ENCODE measurements around the gene CNTNAP2.

The CNTNAP2 gene

DNA sequence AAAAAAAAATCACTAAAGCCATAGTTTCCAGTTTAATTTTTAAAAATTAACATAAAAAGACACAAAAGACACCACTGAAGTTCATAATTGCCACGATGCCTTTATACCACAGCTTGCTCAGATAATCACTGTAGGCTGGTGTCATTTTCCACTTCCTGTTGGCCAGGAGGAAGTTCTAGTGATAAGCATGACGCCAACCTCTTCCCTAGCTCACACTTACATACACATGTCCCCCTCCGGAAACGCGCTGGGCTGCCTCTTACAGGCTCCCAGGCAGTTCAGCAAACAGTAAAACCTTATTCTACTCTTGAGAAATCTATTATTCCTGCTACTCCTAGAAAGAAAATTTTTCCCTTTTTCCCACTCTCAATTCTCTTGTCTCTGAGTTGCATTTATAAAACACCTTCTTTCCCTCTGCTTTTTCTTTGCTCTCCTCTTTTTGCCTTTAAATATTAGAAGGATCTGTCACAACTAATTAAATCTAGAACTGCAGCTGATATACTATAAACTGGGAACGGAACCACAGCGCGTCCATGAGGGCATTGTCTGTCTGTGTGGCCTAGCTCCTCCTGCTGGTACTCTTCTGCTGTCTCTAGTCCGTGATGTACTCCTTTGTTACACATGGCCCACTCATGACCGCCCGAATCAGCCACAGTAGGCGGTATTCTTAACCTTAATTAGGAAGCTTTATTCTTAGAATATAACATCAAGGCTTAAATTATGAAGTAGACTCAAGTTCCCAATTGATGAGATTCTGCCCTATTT, 664.9 kb downstream of the CNTNAP2 start:
- DNase-seq, result no peak

DNA sequence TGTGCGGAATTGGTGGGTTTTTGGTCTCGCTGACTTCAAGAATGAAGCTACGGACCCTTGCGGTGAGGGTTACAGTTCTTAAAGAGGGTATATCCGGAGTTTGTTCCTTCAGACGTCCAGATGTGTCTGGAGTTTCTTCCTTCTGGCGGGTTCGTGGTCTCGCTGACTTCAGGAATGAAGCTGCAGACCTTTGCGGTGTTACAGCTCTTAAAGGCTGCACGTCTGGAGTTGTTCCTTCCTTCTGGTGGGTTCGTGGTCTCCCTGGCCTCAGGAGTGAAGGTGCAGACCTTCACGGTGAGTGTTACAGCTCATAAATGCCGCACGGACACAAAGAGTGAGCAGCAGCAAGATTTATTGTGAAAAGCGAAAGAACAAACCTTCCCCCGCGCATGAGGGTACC, 670.7 kb downstream of the CNTNAP2 start:
- no peak for DNase-seq

DNA sequence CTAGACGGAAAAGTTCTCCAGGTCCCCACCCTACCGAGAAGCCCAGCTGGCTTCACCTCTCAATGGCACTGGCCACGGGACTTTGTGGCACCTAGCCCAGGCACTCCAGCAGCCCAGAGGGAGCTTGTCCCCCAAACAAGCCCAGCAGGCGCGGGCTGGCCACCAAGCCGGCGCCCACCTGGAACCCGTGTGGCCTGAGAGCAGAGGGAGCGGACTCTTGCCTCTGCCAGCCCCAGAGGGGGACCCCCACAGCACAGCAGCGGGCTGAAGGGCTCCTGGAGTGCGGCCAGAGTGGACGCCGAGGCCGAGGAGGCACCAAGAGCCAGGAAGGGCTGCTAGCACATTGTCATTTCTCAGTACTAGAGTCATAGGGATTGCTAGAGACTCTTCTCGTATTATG, 671.4 kb downstream of the CNTNAP2 start:
- no peak for DNase-seq

DNA sequence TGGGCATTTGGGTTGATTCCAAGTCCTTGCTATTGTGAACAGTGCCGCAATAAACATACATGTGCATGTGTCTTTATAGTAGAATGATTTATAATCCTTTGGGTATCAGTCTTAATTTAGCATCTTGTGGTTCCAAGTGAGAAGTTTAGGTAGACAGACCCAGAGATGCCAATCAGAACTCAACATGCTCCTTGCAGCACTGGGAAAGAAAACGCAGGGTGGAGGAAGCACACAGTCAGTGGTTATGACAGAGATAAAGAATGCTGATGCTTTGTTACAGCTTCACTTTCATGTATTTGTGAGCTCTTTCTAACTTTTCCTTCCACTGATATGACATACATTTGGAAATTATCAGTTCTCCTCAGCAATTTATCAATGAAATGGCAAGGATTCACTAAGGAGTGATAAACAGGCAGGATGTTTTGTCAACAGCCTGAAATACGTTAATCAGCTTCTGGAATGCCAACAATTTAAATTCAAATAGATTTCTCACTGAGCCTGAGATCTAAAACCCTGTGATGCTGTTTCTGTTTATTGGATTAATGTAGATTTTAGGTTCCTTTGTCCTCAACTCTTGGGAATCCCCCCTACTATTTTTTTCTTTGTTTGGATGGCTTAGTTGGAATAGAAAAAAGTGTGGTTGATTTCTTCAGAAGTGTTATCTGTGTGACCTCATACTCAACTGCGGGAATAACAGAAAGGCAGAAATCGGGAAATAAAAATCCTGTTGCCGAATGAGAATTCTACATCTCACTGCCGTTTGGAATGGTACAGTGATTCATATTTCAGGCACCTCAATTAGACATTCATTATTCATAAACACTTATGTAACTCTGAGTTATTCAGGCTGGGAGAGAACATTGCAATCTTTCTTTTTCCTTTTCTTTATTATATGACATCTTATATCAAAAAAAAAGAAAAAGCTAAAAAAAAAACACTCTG, 675.0 kb downstream of the CNTNAP2 start:
- DNase-seq, result no peak

DNA sequence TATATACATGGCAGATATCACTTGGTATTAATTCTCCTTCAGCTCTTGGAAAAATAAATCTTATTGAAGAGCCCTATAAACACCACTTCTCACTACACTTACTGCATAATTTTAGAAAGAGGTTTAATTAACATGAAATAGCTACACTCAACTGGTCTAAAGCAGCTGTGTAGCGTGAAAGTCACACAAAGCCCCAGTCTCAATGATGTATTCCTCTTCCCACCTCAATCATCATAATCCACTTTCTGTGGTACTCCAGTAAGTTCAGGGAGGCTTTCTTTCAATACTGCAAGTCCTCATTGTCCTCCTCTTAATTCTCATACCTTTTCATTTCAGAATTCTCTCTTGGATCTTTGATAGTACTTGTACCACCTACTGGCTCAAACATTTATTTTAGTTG, 688.0 kb downstream of the CNTNAP2 start:
- no peak for DNase-seq

DNA sequence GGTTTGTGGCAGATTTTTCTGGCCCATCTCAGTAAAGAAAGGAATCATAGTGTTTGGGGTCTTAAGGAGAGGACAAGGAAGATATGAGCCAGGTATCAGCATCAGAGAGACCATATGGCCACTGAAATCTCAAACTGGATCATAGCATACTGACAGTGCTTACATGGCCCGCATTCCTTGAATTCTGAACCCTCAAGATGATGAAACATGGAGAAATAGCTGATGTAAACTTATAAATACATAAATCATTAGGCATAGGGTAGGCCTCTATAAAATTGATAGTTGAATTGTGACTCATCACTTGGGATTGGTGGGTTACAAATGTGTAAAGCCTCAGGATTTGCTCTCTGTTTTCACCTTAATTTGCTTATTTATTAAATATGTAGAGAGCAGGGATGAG, 688.5 kb downstream of the CNTNAP2 start:
- no peak for DNase-seq

DNA sequence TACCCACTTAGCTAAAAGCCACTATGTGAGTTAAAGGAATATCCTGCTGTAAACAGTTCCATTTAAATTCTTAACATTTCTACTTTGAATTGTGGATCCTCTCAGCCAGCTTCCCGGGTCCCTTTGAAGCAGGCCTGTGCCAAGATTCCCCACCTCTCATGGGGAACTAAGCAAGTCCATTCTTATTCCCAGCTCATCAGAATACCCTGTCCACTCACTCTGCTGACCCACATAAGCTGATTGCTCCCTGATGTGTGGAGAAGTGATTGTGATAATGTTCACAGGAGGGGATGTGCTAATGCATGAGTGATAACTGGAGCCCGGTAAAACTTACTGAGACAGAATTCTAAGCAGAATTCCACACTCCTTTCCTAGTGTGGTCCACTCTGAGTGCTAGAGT, 709.7 kb downstream of the CNTNAP2 start:
- DNase-seq, result no peak

DNA sequence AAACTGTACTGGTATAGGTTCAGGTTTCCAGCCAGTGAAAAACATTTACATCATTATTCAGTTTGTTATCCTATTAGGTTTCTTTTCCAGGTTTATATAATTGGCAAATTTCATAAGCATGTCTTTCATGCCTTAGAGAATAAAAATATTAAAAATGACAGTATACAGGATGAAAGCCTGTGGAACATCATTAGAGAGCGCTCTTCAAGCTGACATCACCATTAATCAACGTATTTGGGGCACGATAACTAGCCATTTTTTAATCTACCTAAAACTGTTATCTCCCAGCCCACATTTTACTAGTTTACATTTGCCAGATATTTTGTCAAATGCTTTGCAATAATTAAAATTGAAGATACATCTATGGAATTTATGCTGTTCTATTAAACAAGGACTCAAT, 714.1 kb downstream of the CNTNAP2 start:
- no peak for DNase-seq

DNA sequence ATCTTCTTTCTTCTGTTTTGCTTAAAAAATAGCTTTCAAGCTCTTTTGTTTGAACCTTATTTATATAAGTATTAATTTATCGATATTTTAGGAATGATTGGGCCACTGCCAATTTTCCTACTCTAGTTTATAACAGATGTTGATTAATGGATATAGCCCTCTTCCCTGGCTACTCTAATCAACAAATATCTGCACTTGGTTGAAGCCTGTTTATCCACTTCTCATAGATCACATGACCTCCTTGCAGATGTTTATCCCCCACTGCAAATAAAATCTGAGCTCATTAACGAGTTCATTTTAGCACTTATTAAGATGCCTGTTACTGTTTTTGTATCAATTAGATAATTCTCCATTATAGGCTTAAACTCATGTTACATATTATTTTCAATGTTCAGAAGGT, 715.3 kb downstream of the CNTNAP2 start:
- DNase-seq, result no peak

DNA sequence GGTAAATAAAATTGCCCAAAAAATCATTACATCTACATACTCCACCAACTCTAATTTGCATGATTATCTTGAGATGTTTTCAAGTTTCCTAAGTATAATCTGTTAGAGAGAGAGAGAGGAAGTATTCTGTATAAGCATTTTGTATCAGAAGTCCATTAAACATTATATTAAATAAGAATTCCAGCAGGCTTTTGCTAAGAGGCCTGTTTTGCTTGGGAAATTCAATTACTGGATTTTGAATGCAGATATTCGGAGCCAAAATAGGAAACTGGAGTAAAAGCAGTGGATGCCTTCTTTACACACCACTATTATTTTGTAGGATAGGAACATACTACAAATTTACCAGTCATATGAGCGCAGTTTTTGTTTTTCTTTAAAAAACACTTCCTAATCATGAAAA, 727.8 kb downstream of the CNTNAP2 start:
- no peak for DNase-seq

DNA sequence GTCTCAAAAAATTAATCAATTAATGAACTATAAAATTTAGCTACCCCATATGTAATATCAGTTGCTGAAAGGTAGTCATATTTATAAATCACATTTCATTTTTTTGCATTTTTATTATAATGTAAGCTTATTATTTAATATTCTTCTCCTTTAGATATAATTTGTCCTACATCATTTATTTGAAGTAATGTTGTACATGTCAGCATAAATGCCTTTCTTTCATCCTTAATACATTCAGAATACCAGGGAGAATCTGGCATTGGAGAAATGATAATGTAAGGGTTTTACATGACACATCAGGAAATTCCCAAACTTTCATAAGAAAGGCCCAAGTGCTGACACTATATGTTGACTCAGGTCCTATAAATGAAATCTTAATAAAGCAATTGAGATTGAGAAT, 742.1 kb downstream of the CNTNAP2 start:
- no peak for DNase-seq

DNA sequence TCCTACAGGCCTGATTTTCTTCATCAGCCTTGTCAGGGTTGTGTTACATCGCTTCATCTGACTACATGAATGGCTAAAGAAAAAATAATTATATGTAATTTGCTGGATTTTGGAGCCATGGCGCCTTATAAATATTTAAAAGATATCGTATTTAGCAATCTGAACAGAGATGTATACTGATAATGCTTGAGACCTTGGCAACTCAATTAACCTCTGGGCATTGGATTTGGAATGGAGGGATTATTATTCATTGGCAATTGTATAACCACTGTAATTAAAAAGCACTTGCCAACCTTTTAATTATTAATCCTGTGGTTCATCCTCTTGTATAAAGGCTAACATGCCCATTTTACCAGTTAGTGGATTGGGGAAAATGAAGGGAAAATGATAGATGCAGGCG, 745.1 kb downstream of the CNTNAP2 start:
- DNase-seq, result no peak

DNA sequence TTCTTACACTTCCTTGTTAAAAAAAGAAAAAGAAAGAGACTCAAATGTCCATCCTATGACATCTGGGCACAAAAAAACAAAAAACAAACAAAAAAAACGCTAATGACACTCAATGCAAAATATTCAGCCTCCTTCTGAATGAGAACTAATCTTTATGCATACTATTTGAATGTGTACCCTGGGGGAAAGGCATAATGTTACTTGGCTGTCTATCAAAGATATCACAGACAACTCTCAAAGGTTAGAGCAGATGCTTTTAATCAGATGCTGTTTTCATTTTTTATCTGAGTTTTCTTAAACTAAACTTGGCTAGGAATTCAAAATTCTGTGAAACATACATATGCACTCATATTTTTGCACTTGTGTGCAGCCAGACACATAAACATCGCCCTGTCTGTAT, 745.8 kb downstream of the CNTNAP2 start:
- DNase-seq, result no peak

DNA sequence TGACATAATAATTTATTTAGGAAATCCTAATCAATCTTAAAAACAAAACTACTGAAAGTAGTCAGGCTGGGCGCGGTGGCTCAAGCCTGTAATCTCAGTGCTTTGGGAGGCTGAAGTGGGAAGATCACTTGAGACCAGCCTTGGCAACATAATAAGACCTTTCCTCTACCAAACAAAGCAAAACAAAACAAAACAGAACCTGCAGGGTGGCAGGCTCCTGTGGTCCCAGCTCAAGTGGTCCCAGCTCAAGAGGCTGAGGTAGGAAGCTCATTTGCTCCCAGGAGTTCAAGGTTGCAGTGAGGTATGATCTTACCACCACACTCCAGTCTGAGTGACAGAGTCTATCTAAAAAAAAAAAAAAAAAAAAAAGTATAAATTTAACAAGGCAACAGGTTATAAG, 748.0 kb downstream of the CNTNAP2 start:
- DNase-seq, result no peak

DNA sequence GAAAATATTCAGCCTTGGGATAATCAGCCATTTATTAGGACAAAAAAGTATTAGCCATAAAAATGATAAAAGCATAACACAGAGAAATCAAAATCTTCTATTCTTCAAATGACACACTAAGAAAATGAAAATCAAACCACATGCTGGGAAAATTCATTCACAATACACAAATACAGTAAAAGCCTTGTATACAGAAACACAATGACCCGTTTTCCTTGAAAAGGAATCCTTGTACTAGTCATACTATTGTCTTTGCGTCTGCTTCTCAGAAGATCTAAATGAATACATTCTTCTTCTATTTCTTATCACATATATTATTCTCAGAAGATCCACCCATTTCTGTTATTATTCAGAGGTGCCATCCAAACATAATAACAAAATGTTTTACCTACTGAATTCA, 749.1 kb downstream of the CNTNAP2 start:
- DNase-seq, result no peak

DNA sequence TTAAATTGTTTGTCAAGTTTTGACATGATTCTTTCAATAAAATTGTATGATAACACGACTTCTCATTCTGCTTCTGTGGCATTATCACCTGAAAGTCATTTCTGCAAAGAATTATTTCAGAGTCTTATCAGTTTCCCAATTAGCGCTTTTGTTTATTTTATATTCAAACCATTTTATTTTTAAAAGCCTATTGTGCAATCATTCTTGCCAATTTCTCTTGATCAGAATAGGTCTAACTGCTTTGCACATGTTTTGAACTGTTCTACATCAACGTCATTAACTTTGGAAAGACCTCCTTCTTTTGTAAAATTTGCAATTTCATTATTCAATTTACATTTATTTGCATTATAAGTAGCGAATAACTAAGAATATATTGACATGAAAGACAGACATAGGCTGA, 758.1 kb downstream of the CNTNAP2 start:
- no peak for DNase-seq

DNA sequence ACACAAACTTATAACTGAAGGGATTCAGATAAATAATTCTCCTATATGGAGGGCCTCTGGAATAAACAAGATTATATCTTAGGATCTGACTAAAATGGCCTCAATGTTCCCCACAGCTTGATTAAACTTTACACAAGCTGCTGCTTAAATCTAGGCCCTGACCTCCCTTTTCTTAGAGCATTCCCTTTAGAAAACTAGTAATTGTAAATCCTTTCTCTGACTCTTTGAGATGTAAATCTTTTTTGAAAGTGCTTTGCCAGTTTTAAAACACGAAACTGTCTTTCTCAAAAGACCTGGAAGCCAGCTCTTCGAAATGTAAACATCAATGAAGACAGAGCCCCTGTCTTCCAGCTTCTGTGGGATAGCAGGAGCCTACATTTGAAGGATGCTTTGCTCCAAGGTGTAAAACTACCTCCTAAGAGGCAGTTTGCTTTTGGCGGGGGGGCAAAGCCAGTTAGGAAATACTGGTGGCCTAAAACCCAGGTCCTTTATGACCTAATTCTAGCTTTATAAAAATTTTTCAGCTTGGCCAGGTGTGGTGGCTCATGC, 758.7 kb downstream of the CNTNAP2 start:
- no peak for DNase-seq

DNA sequence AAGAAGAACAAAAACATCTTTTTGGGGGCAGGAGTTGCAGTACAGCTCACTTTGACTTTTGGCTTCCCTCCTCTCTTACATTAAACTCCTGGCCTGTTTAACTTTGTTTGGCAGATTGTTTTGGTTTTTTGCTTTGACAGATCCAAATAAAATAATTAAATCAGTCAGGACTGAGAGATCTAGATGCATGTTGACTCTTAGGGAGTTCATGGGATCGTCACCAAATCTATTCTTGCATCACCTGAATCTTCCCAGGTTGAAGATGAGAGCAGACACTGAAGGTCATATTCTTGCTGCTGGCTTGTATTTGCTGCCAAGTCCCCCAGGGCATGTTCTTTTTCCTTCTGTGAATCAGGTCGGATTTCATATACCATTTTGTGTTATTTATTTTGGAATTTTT, 759.4 kb downstream of the CNTNAP2 start:
- DNase-seq, result peak; percentile 16

DNA sequence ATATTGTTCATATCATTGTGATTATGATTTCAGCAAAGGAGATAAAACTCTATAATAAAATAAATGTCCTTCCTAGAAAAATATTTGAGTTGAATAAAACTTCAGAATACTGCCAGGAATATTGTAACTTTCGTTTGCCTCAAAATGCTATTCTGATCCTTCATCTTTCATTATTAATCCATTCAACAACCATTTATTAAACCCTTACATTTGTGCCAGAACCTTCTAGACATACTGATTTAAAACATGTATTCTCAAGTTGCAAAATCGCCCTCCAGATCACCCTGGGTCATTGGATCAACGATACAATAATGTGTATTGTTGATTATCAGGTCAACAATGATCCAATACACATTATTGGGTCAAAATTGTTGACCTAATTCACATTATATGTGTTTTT, 759.8 kb downstream of the CNTNAP2 start:
- DNase-seq, result no peak

DNA sequence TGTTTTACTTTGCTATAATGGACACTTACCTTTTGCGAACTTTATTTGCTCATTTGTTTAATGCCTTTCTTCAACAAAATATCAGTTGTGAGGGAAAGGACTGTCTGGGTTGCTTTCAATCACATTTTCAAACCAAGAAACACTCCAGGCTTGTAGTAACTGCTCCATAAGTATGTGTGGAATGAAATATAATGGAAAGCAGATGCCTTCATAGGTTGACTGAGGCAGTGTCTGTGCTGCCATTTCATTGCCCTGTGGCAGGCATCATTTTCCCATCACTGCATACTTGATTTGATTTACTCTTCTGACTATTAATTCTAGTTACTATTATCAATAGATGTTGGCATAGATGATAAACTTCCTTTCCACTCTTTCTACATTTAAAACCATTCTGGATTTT, 762.3 kb downstream of the CNTNAP2 start:
- DNase-seq, result no peak

DNA sequence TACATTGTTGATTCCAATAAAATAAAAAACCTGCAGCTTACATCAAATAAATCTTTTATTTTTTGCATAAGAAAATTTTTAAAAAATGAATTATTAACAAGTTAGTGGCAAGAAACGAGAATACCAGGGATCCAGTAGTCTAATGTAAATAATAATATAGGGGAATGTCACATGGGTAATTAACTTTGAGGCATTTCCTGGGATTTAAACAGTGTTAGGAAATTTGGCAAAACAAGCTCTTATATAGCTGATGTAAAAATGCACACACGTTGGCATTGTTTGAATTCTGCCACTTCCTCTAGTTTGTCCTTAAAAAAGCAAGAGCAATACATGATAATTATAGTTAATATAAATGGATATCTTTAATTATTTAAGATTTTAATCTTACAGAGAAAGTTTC, 768.6 kb downstream of the CNTNAP2 start:
- DNase-seq, result no peak

DNA sequence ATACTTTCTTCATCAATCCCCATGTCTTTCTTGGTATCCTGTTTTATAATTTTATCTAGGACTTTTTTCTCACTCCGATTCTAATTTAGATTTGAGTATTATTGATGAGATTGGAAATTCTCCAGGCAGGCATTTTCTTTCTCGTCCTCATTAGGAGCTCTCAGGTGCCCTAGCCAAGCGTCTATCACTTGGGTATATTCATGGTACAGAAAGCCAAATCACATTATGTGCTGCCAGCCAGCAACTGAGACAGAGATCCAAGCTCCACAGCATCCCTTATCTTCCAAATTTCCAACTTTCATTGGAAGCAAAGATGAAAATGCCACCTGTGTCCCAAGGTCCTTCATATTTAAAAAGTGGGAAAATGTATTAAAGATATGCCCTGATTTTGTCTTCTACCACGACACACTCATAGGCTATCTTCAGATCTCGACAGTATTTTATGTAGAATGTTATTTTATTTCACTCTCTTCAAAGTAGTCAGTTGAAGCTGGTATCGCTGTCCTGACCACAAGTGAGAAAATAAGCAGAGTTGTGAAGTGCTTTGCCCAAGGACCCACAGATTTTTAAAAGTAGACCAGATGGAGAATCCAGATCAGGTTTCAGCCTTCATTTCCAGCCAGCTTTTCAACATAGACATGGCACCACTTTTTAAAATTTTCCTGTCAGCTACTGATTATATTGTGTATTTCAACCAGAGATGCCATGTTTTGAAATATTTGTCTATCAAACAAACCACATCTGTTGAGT, 773.4 kb downstream of the CNTNAP2 start:
- DNase-seq, result no peak

DNA sequence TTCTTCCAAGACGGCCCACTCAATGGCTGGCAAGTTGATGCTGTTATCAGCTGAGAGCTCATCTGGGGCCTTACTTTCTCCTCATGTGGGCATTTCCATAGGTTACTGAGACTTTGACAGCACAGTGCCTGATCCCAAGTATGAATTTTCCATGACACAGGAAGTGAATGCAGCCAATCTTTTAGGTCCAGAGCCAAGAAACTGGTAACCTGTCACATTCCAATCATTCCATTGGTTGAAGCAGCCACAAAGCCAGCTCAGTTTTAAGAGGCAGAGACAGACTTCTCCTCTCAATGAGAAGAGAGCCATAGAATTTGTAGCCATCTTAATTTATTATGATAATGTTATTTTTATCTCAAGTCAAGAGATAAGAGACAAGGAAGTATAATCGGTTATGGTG, 775.5 kb downstream of the CNTNAP2 start:
- DNase-seq, result no peak

All from right kidney (tissue), 1 donor.